IPS-20b (cell line): Measurements from ENCODE around the gene STX19.
"Not testable (repeated sequence)": the region's sequence is repeated elsewhere in the genome, so short reads cannot be mapped to it uniquely, and the experiment has no call there.

Source experiments
- H3K27ac ChIP-seq: one replicate; pipeline ENCODE4 v1.5.1; 2013; ENCODE audit warnings: low read length
- H3K27me3 ChIP-seq: 2 replicates; pipeline ENCODE4 v1.6.1; 2013; ENCODE audit warnings: mild to moderate bottlenecking, low read length, inconsistent platforms; ENCODE audit not compliant: insufficient read depth
- H3K36me3 ChIP-seq: 2 replicates; pipeline ENCODE4 v1.6.1; 2013; ENCODE audit warnings: low read depth, mild to moderate bottlenecking, inconsistent platforms, low read length, moderate library complexity; ENCODE audit not compliant: insufficient read depth
- H3K4me1 ChIP-seq: 2 replicates; pipeline ENCODE4 v1.6.1; 2013; ENCODE audit warnings: mild to moderate bottlenecking, control low read depth, inconsistent platforms, low read length, moderate library complexity; ENCODE audit not compliant: insufficient read depth
- H3K4me3 ChIP-seq: 2 replicates; pipeline ENCODE4 v1.5.1; 2013; ENCODE audit warnings: mild to moderate bottlenecking, low read length, inconsistent platforms
- H3K9ac ChIP-seq: 2 replicates; pipeline ENCODE4 v1.6.1; 2013; ENCODE audit warnings: low read depth, mild to moderate bottlenecking, inconsistent platforms, low read length, moderate library complexity
- H3K9me3 ChIP-seq: 2 replicates; pipeline ENCODE4 v1.6.1; 2013; ENCODE audit warnings: mild to moderate bottlenecking, low read depth, low read length, inconsistent platforms; ENCODE audit not compliant: insufficient read depth

STX19 gene

DNA sequence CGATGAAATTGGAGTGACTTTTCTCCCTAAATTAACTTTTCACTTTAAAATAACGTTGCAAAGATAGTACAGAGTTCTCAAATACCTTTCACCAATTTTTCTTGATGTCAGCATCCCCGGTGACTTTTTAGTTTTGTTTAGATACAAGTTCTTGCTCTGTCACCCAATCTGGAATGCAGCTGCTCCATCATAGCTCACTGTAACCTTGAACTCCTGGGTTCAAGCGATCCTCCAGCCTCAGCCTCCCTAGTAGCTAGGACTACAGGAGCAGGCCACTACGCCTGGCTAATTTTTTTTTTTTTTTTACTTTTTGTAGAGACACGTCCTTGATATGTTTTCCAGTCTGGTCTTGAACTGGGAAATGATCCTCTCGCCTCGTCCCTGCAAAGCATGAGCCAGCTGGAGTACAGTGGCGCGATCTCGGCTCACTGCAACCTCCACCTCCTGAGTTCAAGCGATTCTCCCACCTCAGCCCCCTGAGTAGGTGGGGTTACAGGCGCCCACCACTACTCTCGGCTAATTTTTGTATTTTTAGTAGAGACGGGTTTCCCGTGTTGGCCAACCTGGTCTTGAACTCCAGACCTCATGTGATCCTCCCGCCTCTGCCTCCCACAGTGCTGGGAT lies 35.2 kb upstream of the STX19 start:
- H3K36me3 ChIP-seq: peaks cover 8% of the 10 kb centered on the region; the same call in 1 of the 2 replicates

DNA sequence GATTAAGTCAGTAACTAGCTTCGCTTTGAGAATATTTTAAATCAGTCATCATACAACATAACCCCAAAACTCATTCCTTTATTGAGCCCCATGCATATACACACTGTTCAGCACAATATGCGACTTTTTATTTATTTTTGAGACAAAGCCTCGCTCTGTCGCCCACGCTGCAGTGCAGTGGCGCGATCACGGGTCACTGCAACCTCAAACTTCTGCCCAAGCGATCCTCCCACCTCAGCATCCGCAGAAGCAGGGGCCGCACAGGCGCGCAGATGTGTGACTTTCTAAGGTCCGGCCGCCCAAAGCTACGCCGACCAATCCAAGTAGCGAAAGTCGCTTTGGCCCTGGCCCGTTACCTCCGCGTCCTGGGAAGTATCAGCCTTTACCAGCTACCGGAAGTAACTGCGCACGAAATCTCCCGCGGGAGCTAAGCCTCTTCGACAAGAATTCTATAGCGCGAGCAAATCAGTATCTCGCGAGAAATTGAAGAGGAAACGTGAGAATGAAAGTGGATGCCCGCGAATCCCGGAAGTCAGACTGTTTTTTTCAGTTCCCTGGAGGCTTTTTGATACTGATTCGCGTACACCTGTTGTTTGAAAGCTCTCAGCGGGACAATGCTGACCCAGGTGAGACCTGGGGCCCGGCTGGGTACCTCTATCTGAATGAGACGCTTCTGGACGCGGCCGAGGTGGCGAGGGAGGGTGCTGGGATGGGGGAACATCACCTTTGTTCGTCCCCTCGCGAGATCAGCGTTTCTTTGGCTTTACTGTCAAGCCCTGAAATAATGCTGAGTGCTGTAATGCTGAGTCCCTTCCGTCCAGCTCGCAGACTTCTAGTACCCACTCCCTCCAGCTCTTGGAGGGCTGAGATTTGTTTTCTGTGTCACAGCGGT lies 34.4 kb upstream of the STX19 start, which contains the start of the genes DHFR2 and NSUN3:
Gene DHFR2, minus strand, starts transcription at position 404 of the 892 bp plus-strand sequence. CDS start 1,405 bp downstream, outside the sequence.
Gene NSUN3, plus strand, starts transcription at position 549 of the 892 bp plus-strand sequence. Its CDS starts 66 bp downstream, at position 615.
- no peaks in the 10 kb centered on the region for H3K27me3 ChIP-seq
- H3K4me1 ChIP-seq: no peaks in the 10 kb centered on the region; the same call in 1 of the 2 replicates
- peak within 1 kb of the TSS; percentile 84 for H3K27ac ChIP-seq
- peaks cover 8% of the 10 kb centered on the region; the same call in 1 of the 2 replicates for H3K36me3 ChIP-seq
- H3K4me3 ChIP-seq: peak within 1 kb of the TSS; percentile 95
- no peaks in the 10 kb centered on the region for H3K9me3 ChIP-seq
- H3K9ac ChIP-seq: peak within 1 kb of the TSS; percentile 97

More for the DNA sequence above, 35.2 kb upstream of the STX19 start:
- no peaks in the 10 kb centered on the region for H3K9me3 ChIP-seq
- no peaks in the 10 kb centered on the region for H3K27me3 ChIP-seq
- H3K27ac ChIP-seq: peak overlapping the region; percentile 84
- peak overlapping the region; percentile 97 for H3K9ac ChIP-seq
- no peaks in the 10 kb centered on the region; the same call in 1 of the 2 replicates for H3K4me1 ChIP-seq
- peak overlapping the region; percentile 95 for H3K4me3 ChIP-seq

DNA sequence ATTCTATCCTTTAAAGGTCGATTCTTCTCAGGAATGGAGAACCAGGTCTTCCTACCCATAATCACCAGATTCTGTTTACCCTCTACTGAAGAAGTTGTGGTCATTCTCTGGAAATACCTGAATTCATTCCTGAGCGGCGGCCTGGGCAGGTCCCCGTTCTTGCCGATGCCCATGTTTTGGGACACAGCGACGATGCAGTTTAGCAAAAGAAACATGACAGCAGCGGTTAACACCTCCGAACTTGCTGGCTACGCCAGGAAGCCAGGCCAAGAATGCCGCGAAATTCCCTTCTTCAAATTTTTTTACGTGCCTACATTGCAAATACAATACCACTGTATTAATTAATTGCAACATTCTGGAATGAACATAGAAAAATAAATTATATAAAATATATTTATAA lies 32.9 kb upstream of the STX19 start:
- H3K9ac ChIP-seq: no peak overlapping the region
- no peaks in the 10 kb centered on the region for H3K9me3 ChIP-seq
- H3K27ac ChIP-seq: no peak overlapping the region
- H3K36me3 ChIP-seq: no peaks in the 10 kb centered on the region
- no peaks in the 10 kb centered on the region for H3K27me3 ChIP-seq
- H3K4me1 ChIP-seq: no peaks in the 10 kb centered on the region; the same call in 1 of the 2 replicates
- no peak overlapping the region for H3K4me3 ChIP-seq

DNA sequence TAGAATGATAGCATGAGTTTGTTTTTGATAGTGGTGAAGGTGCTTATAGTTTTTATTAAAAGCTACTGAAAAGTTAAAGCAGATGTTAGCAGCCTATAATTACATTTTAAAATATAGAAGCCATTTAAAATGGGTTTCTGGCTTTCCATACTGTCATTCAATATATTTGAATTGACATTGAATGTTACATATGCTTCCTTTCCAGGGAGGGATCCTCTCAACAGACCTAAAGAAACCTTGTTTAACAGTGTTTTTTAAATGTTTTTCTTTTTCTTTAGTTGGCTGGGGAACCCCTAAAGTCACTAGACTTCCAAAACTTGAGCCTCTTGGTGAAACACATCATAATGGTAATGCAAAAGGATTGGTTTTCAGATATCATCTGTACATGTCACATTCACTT lies 22.1 kb upstream of the STX19 start:
- peaks cover 20% of the 10 kb centered on the region for H3K36me3 ChIP-seq

DNA sequence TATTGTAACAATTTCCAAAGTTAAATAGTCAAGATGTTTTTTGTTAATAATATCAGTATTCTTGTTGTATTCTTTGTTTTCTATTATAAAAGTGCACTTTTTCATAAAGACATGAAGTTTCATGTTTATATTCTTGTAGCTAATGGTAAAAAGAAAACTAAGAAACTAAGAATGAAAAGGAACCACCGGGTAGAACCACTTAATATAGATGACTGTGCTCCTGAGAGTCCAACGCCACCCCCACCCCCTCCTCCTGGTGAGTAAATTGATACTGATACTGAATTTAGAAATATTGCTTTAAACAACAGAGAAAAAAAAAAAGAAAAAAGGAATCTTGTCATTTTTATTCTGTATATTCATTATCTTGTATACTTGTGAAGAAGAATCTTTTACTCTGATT lies 20.9 kb upstream of the STX19 start:
- H3K4me1 ChIP-seq: no peaks in the 10 kb centered on the region
- H3K9me3 ChIP-seq: no peaks in the 10 kb centered on the region
- no peak overlapping the region for H3K4me3 ChIP-seq
- H3K36me3 ChIP-seq: peaks cover 20% of the 10 kb centered on the region
- no peaks in the 10 kb centered on the region for H3K27me3 ChIP-seq
- no peak overlapping the region for H3K9ac ChIP-seq
- no peak overlapping the region for H3K27ac ChIP-seq

More for the DNA sequence above, 22.1 kb upstream of the STX19 start:
- no peak overlapping the region for H3K4me3 ChIP-seq
- H3K9ac ChIP-seq: no peak overlapping the region
- no peak overlapping the region for H3K27ac ChIP-seq
- no peaks in the 10 kb centered on the region for H3K9me3 ChIP-seq
- no peaks in the 10 kb centered on the region for H3K4me1 ChIP-seq
- H3K27me3 ChIP-seq: no peaks in the 10 kb centered on the region

DNA sequence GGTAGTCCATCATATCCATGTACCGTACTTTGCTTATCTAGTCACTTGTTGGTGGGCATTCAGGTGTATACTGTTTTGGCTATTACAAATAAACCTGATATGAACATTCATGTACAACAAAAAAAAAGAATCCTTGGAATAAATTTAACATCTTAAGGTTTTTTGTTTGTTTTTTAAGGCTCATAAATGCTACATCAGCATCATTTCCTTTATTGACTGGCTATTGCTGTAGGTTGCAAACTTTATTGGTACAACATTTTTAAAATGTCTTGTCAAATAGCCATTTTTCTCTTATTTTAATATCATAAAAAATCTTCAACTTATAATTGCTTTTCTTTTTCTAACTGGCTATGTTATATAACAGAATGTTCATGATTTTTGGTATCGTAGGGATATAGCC lies 18.1 kb upstream of the STX19 start:
- Histone ChIP-seq H3K9me3 (peaks cover 5% of the 10 kb centered on the region; the same call in 1 of the 2 replicates), H3K4me1 (no peaks in the 10 kb centered on the region), H3K4me3 (no peak overlapping the region), H3K27me3 (no peaks in the 10 kb centered on the region), H3K9ac (no peak overlapping the region), H3K36me3 (peaks cover 17% of the 10 kb centered on the region; the same call in 1 of the 2 replicates), H3K27ac (no peak overlapping the region)

DNA sequence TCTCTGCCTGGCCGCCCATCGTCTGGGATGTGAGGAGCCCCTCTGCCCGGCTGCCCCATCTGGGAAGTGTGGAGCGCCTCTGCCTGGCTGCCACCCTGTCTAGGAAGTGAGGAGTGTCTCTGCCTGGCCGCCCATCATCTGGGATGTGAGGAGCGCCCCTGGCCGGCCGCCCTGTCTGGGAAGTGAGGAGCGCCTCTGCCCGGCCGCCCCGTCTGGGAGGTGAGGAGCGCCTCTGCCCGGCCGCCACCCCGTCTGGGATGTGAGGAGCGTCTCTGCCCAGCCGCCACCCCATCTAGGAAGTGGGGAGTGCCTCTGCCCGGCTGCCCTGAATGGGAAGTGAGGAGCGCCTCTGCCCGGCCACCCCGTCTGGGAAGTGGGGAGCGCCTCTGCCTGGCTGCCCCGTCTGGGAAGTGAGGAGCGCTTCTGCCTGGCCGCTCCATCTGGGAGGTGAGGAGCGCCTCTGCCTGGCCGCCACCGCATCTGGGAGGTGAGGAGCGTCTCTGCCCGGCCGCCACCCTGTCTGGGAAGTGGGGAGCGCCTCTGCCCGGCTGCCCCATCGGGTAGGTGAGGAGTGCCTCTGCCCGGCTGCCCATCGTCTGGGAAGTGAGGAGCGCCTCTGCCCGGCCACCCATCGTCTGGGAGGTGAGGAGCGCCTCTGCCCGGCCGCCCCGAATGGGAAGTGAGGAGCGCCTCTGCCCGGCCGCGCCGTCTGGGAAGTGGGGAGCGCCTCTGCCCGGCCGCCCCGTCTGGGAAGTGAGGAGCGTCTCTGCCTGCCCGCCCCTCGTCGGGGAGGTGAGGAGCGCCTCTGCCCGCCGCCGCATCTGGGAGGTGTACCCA lies 15.9 kb upstream of the STX19 start:
- not testable (repeated sequence) for H3K4me3 ChIP-seq, H3K27me3 ChIP-seq, H3K27ac ChIP-seq, H3K9me3 ChIP-seq, H3K9ac ChIP-seq, H3K4me1 ChIP-seq
- H3K36me3 ChIP-seq: peaks cover 20% of the 10 kb centered on the region

DNA sequence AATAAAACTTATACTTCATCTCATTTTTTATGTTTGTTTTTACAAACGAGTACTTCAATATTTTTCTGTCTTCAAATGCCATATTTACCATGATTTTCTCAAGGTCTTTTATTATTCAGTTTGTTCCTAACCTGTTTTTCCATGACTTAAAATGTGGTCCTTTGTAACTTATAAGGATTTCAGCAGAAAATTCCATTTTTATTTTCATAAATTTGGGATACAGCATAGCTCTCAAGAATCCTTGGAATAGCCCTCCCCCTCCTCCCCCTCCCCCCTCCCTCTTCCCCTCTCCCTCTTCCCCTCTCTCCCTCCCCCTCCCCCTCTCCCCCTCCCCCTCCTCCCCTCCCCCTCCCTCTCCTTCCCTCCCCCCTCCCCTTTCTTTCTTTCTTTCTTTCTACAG lies 14.9 kb upstream of the STX19 start:
- no peak overlapping the region for H3K27ac ChIP-seq
- no peak overlapping the region for H3K9ac ChIP-seq
- peaks cover 5% of the 10 kb centered on the region; the same call in 1 of the 2 replicates for H3K9me3 ChIP-seq
- no peak overlapping the region for H3K4me3 ChIP-seq
- H3K4me1 ChIP-seq: no peaks in the 10 kb centered on the region
- H3K36me3 ChIP-seq: peaks cover 21% of the 10 kb centered on the region
- no peaks in the 10 kb centered on the region for H3K27me3 ChIP-seq

DNA sequence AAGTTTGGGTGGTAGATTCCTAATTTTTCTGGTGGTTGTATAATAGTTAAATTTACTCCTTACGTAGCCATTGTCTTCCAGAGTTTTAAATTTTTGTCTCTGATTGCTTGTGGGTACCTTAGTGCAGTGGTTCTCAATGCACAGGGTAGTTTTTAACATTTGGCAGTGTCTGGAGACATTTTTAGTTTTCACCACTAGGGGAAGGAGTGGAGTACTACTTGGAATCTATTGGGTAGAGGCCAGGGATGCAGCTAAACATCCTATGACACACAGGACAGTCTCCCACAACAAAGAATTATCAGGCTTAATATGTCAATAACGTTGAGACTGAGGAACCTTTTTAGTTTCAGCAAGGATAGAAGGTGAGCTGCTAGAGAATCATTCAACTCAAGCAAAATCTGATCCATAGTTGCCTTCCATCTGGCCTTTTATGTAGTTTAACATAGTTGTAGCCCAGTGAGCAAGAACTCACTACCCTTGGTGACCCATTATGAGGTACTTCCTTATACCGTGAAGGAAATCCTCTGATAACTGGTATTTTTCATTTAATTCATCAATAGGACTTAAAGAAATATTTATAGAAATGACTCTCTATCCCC lies 8.6 kb upstream of the STX19 start:
- Histone ChIP-seq H3K27ac (no peak overlapping the region), H3K9me3 (no peaks in the 10 kb centered on the region; the same call in 1 of the 2 replicates), H3K4me3 (no peak overlapping the region), H3K9ac (no peak overlapping the region), H3K36me3 (peaks cover 18% of the 10 kb centered on the region; the same call in 1 of the 2 replicates), H3K4me1 (no peaks in the 10 kb centered on the region), H3K27me3 (no peaks in the 10 kb centered on the region)

DNA sequence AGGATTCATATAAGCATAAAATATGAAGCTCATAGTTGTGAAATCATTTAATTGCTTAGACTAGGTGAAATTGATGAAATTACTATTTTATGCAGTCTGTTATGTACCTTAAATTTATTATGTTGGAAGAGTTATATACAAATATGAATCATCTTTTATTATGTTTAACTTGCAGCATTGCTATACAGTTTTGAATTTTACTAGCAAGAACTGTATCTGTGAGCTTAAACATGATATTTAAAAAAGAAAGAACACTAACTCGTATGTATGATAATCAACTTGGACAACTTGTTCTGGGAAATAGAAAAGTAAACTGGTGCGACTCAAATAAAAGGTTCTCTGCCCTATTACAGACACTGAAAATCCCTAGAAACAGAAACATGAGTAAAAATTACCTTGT lies 1.8 kb downstream of the STX19 start:
- Histone ChIP-seq H3K9ac (no peak overlapping the region), H3K9me3 (no peaks in the 10 kb centered on the region), H3K4me1 (peaks cover 3% of the 10 kb centered on the region; the same call in 1 of the 2 replicates), H3K36me3 (no peaks in the 10 kb centered on the region), H3K27me3 (no peaks in the 10 kb centered on the region), H3K27ac (no peak overlapping the region), H3K4me3 (no peak overlapping the region)

DNA sequence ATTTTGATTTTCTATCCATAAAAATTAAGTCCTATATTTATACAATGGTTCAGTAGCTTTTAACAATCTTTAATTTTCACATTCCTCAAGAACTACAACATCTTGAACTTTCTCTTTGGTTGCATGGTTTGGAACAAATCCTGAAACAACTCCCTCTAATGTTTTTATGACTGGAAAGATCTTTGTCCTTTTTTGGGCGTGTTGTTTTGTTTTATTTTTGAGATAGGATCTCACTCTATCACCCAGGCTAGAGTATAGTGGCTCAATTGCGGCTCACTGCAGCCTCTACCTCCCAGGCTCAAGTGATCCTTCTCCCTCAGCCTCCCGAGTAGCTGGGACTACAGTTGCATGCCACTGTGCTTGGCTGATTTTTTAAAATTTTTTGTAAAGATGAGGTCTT lies 4.0 kb downstream of the STX19 start:
- Histone ChIP-seq H3K27ac (no peak overlapping the region), H3K9me3 (no peaks in the 10 kb centered on the region), H3K36me3 (no peaks in the 10 kb centered on the region), H3K9ac (no peak overlapping the region), H3K27me3 (no peaks in the 10 kb centered on the region), H3K4me3 (no peak overlapping the region), H3K4me1 (peaks cover 3% of the 10 kb centered on the region; the same call in 1 of the 2 replicates)
